Coronary artery (tissue), 2 donors: Measurements from ENCODE around the gene CTIF.

Experiments used
- DNase-seq: peaks from one replicate; pipeline ENCODE4 v3.0.0-alpha.2; 2017; ENCODE audit warnings: low spot score
- H3K27ac ChIP-seq, 2 donors: fragments of 200-600 bp; sonication (generic); one replicate each; pipeline ENCODE4 v1.5.1; 2016 to 2019
- H3K4me3 ChIP-seq: fragments of 200-600 bp; sonication (generic); 2 replicates; pipeline ENCODE4 v1.5.1; 2016; ENCODE audit warnings: mild to moderate bottlenecking, moderate library complexity
- TF ChIP-seq, protein P1 (sequence below): fragments of 200-600 bp; sonication (generic); IDR thresholded peaks from one replicate; pipeline ENCODE4 v1.5.1; 2019; ENCODE audit warnings: antibody characterized with exemption

The CTIF gene

GRCh38 chr18:48826806-48827205 lies 288.0 kb downstream of the CTIF start:
- DNase-seq, result peak; percentile 54
- TF ChIP-seq, protein P1, sequence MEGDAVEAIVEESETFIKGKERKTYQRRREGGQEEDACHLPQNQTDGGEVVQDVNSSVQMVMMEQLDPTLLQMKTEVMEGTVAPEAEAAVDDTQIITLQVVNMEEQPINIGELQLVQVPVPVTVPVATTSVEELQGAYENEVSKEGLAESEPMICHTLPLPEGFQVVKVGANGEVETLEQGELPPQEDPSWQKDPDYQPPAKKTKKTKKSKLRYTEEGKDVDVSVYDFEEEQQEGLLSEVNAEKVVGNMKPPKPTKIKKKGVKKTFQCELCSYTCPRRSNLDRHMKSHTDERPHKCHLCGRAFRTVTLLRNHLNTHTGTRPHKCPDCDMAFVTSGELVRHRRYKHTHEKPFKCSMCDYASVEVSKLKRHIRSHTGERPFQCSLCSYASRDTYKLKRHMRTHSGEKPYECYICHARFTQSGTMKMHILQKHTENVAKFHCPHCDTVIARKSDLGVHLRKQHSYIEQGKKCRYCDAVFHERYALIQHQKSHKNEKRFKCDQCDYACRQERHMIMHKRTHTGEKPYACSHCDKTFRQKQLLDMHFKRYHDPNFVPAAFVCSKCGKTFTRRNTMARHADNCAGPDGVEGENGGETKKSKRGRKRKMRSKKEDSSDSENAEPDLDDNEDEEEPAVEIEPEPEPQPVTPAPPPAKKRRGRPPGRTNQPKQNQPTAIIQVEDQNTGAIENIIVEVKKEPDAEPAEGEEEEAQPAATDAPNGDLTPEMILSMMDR, result no peak
- Histone ChIP-seq H3K4me3 (peak overlapping the region; percentile 60), H3K27ac (peak overlapping the region; percentile 29 to 91)

- peak overlapping the region; percentile 29 to 91 for H3K27ac ChIP-seq
- TF ChIP-seq, protein P1, result no peak
- peak overlapping the region; percentile 60 for H3K4me3 ChIP-seq
- peak; percentile 80 for DNase-seq
Observed at GRCh38 chr18:48827291-48828193, 288.7 kb downstream of the CTIF start.

DNA sequence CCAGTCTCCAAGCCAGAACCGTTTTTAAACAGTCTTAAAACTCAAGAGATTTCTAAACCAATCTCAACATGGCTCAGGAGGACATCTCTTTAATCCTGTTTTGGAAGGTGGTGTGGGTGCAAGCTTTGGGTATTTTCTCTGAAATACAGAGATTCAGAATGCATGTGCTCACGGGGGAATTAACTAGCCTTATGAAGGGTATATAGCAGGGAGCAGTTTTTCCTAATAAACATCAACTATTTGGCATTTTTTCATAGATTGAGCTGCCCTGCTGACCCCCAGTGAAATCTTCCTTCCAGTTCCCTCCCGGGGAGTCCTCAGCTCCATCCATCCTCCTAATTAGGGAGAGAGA lies 289.3 kb downstream of the CTIF start:
- H3K4me3 ChIP-seq, result peak overlapping the region; percentile 60
- no peak for DNase-seq

GRCh38 chr18:48828691-48829442 lies 290.0 kb downstream of the CTIF start:
- Histone ChIP-seq H3K4me3 (peak overlapping the region; percentile 60), H3K27ac (peak overlapping the region; percentile 29 to 91)
- TF ChIP-seq, protein P1, result no peak

More for the DNA sequence above, 289.3 kb downstream of the CTIF start:
- TF ChIP-seq, protein P1, result no peak
- peak overlapping the region; percentile 29 to 91 for H3K27ac ChIP-seq

DNA sequence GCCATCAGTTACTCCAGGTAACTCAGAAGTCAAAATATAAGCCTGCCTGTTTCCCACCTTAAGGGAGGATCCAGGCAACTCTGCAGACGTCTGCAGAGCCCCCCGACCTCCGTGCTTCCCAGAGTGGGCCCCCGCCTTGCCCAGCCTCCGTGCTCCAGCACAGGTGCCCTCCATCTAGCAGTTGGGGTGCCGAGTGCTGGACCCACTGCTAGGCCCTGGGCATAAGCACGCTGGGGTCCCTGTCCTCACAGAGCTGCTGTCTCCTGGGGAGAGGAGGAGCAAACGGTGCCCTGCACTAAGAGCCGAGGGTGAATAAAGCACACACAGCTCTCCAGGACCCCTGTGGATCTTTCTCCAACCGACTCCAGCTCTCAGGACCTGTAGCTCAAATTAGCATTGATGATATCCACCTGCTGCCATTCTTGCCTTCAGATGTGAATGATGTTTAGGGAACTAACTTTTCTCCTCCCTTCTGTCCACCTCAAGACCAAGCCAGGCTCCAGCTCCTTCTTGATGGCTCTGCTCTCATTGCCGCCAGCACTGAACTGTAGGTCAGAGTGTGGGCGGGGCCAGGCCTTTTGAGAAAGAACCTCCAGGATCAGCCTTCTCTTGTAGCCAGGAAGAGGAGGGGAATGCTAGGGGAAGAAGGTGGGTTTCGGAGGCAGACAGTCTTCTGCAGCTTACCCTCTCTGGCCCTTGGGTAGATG lies 290.8 kb downstream of the CTIF start:
- Histone ChIP-seq H3K27ac (peak overlapping the region; percentile 29 to 91), H3K4me3 (no peak overlapping the region)
- TF ChIP-seq, protein P1, result no peak
- DNase-seq, result peak; percentile 72

More at GRCh38 chr18:48828691-48829442, 290.0 kb downstream of the CTIF start:
- DNase-seq, result peak; percentile 71

- H3K27ac ChIP-seq, result peak overlapping the region in 1 of 2 donors; percentile 14
- H3K4me3 ChIP-seq, result no peak overlapping the region
- TF ChIP-seq, protein P1, result no peak
- peak; percentile 62 for DNase-seq
Observed at GRCh38 chr18:48831113-48831759, 292.4 kb downstream of the CTIF start.
